Activated B cell treated with CpG ODN at 0.5 μM for 24 hours (primary cell): ENCODE measurements around the gene SEPTIN5. TPM values are rescaled to one million over a fixed set of nuclear protein-coding genes. Genes with fewer than 3 reads are reported as not detected.
"Not testable (repeated sequence)": the region's sequence is repeated elsewhere in the genome, so short reads cannot be mapped to it uniquely, and the experiment has no call there.

Experiments
- ATAC-seq: fragments of 200-7000 bp; cut with Tn5 transposase; one replicate; pipeline ENCODE4 v1.10.0; 2021; ENCODE audit warnings: low read depth, mild to moderate bottlenecking, moderate library complexity
- CTCF ChIA-PET: fragments of 350-600 bp; sonication (Branson Sonifier 250); formaldehyde crosslinking; loops from one replicate; lab custom pipeline; 2021; ENCODE audit warnings: antibody characterized with exemption; lab: Charles Lee
- POLR2A ChIA-PET: fragments of 350-600 bp; sonication (Branson Sonifier 250); formaldehyde crosslinking; loops from one replicate; lab custom pipeline; 2021; ENCODE audit warnings: antibody characterized with exemption; lab: Charles Lee
- DNase-seq: peaks from one replicate; pipeline ENCODE4 v3.0.0; 2022
- H3K27ac Mint-ChIP-seq: one replicate; pipeline ENCODE4 v1.8.0; 2020; ENCODE audit warnings: mixed read lengths
- H3K27me3 Mint-ChIP-seq: one replicate; pipeline ENCODE4 v1.8.0; 2021; ENCODE audit warnings: mixed read lengths
- H3K36me3 Mint-ChIP-seq: one replicate; pipeline ENCODE4 v1.8.0; 2021; ENCODE audit warnings: low read depth, mixed read lengths
- H3K4me1 Mint-ChIP-seq: one replicate; pipeline ENCODE4 v1.8.0; 2021; ENCODE audit warnings: mixed read lengths
- H3K4me3 Mint-ChIP-seq: one replicate; pipeline ENCODE4 v1.8.0; 2020; ENCODE audit warnings: mild to moderate bottlenecking, mixed read lengths
- H3K9me3 Mint-ChIP-seq: one replicate; pipeline ENCODE4 v1.8.0; 2020; ENCODE audit warnings: mixed read lengths
- CTCF ChIP-seq: fragments of 200-600 bp; IDR thresholded peaks from one replicate; pipeline ENCODE4 v1.8.0; 2022; ENCODE audit warnings: antibody characterized with exemption, mild to moderate bottlenecking
- intact Hi-C: fragments of 100-400 bp; cut with micrococcal nuclease; formaldehyde crosslinking; loops from one replicate; pipeline ENCODE4 v1.15.1; 2024
- total RNA-seq: library from RNA; stranded (reverse); gene quantifications from 2 replicates; pipeline ENCODE4 v1.2.3, GENCODE V29; 2022

The SEPTIN5 gene
- total RNA-seq, 1 donor from 2014 or later, result not detected

- no peak for ATAC-seq
- CTCF ChIA-PET, result no interaction called here
- no peaks in the 10 kb centered on the region for H3K9me3 Mint-ChIP-seq
- H3K4me1 Mint-ChIP-seq, result no peaks in the 10 kb centered on the region
- H3K27me3 Mint-ChIP-seq, result peaks cover 24% of the 10 kb centered on the region
- intact Hi-C loops, result no loop called here
- DNase-seq, result no peak
- H3K4me3 Mint-ChIP-seq, result no peak overlapping the region
- POLR2A ChIA-PET, result no interaction called here
- no peak overlapping the region for H3K27ac Mint-ChIP-seq
- no peak for TF ChIP-seq CTCF
- no peaks in the 10 kb centered on the region for H3K36me3 Mint-ChIP-seq
Observed at GRCh38 chr22:19673660-19674059, 40.6 kb upstream of the SEPTIN5 start.

- no peak for DNase-seq
- H3K27me3 Mint-ChIP-seq, result peaks cover 25% of the 10 kb centered on the region
- intact Hi-C loops, result no loop called here
- H3K36me3 Mint-ChIP-seq, result no peaks in the 10 kb centered on the region
- no peak for TF ChIP-seq CTCF
- CTCF ChIA-PET, result no interaction called here
- no peak overlapping the region for H3K4me3 Mint-ChIP-seq
- POLR2A ChIA-PET, result no interaction called here
- no peaks in the 10 kb centered on the region for H3K4me1 Mint-ChIP-seq
- no peaks in the 10 kb centered on the region for H3K9me3 Mint-ChIP-seq
- no peak for ATAC-seq
- H3K27ac Mint-ChIP-seq, result no peak overlapping the region
Observed at GRCh38 chr22:19674129-19674928, 40.0 kb upstream of the SEPTIN5 start.

DNA sequence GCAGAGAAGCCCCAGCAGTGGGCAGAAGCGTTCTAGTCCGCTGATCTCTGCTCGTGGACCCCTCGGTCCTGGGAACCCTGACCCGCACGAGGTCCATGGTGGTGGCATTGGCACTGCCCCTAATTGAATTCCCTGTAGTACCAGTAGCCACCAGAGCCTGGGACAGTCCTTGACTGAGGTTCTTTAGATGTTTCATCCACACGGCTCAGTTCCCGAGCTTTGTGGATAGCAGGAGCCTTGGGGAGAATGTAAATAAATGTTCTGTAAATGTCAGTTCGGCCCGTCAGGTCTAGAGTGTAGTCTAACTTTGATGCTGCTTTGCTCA is 39.4 kb upstream of the SEPTIN5 start:
- H3K4me3 Mint-ChIP-seq, result no peak overlapping the region
- intact Hi-C loops, result no loop called here
- DNase-seq (no peak), ATAC-seq (no peak)
- H3K9me3 Mint-ChIP-seq, result no peaks in the 10 kb centered on the region
- ChIA-PET POLR2A (no interaction called here), CTCF (no interaction called here)
- no peak for TF ChIP-seq CTCF
- no peaks in the 10 kb centered on the region for H3K36me3 Mint-ChIP-seq
- no peak overlapping the region for H3K27ac Mint-ChIP-seq
- H3K27me3 Mint-ChIP-seq, result peaks cover 26% of the 10 kb centered on the region
- H3K4me1 Mint-ChIP-seq, result no peaks in the 10 kb centered on the region

GRCh38 chr22:19675428-19675827 is 38.9 kb upstream of the SEPTIN5 start:
- no peak for DNase-seq
- no peak overlapping the region for H3K4me3 Mint-ChIP-seq
- intact Hi-C loops, result no loop called here
- ChIA-PET POLR2A (no interaction called here), CTCF (no interaction called here)
- TF ChIP-seq CTCF, result no peak
- H3K27ac Mint-ChIP-seq, result no peak overlapping the region
- ATAC-seq, result no peak
- H3K4me1 Mint-ChIP-seq, result no peaks in the 10 kb centered on the region
- peaks cover 27% of the 10 kb centered on the region for H3K27me3 Mint-ChIP-seq
- no peaks in the 10 kb centered on the region for H3K36me3 Mint-ChIP-seq
- no peaks in the 10 kb centered on the region for H3K9me3 Mint-ChIP-seq

DNA sequence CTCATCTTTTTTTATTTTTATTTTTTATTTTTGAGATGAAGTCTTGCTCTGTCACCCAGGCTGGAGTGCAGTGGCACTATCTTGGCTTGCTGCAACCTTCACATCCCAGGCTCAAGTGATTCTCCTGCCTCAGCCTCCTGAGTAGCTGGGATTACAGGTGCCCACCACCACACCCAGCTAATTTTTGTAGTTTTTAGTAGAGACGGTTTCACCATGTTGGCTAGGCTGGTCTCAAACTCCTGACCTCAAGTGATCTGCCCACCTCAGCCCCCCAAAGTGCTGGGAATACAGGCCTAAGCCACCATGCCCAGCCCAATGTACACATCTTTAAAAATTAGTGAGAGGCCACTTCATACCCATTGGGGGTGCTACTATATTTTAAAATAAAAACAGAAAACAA is 37.9 kb upstream of the SEPTIN5 start:
- ATAC-seq, DNase-seq, H3K4me3 Mint-ChIP-seq, H3K9me3 Mint-ChIP-seq, H3K36me3 Mint-ChIP-seq, intact Hi-C loops, POLR2A ChIA-PET, CTCF ChIA-PET, H3K27ac Mint-ChIP-seq, H3K4me1 Mint-ChIP-seq: not testable (repeated sequence)
- H3K27me3 Mint-ChIP-seq, result peaks cover 30% of the 10 kb centered on the region
